ENCODE results near the gene MYD88.

MYD88 gene

GRCh38 chr3:38116471-38117162 is 21.8 kb upstream of the MYD88 start:
- H3K9me3 ChIP-seq (ENCODE audit: insufficient read depth, low read length): no peaks in the 10 kb centered on the region

GRCh38 chr3:38117163-38117716 is 21.2 kb upstream of the MYD88 start:
- H2AFZ ChIP-seq (ENCODE audit: low read depth, low read length, severe bottlenecking): no peak overlapping the region
- no peak overlapping the region for H3K27ac ChIP-seq (ENCODE audit: low read depth, low read length)
- no peaks in the 10 kb centered on the region for H3F3A ChIP-seq (ENCODE audit: insufficient read depth)
- no peaks in the 10 kb centered on the region for H3K9me2 ChIP-seq (replicated peaks; ENCODE audit: insufficient read depth, low read length)
- no peaks in the 10 kb centered on the region for H3K79me2 ChIP-seq (ENCODE audit: insufficient read depth, low read length)
- no peaks in the 10 kb centered on the region for H3K27me3 ChIP-seq (ENCODE audit: low read length)
- no peak overlapping the region for H3K9ac ChIP-seq (ENCODE audit: low read length)
- no peak overlapping the region for H3K4me2 ChIP-seq (ENCODE audit: low read depth, low read length, poor library complexity, severe bottlenecking)
- H3K9me3 ChIP-seq (ENCODE audit: insufficient read depth, low read length): no peaks in the 10 kb centered on the region
- TF ChIP-seq EZH2phosphoT487 (conservative IDR thresholded peaks at IDR 0.05; ENCODE audit: low read length) (no peak), CTCF (IDR thresholded peaks at IDR 0.05; ENCODE audit: insufficient read depth, low read length, poor library complexity, severe bottlenecking) (no peak)
- no peak overlapping the region for H3K4me3 ChIP-seq (ENCODE audit: insufficient read depth, low read length, poor library complexity, severe bottlenecking)
- no peaks in the 10 kb centered on the region for H4K20me1 ChIP-seq (ENCODE audit: low read depth, low read length)
- no peaks in the 10 kb centered on the region for H3K36me3 ChIP-seq (ENCODE audit: low read length)

More at GRCh38 chr3:38116471-38117162, 21.8 kb upstream of the MYD88 start:
- TF ChIP-seq EZH2phosphoT487 (conservative IDR thresholded peaks at IDR 0.05; ENCODE audit: low read length) (no peak), CTCF (IDR thresholded peaks at IDR 0.05; ENCODE audit: insufficient read depth, low read length, poor library complexity, severe bottlenecking) (no peak)
- H3K27ac ChIP-seq (ENCODE audit: low read depth, low read length): no peak overlapping the region
- no peaks in the 10 kb centered on the region for H3K27me3 ChIP-seq (ENCODE audit: low read length)
- H3K9ac ChIP-seq (ENCODE audit: low read length): no peak overlapping the region
- H3F3A ChIP-seq (ENCODE audit: insufficient read depth): no peaks in the 10 kb centered on the region
- H3K9me2 ChIP-seq (replicated peaks; ENCODE audit: insufficient read depth, low read length): no peaks in the 10 kb centered on the region
- H3K79me2 ChIP-seq (ENCODE audit: insufficient read depth, low read length): no peaks in the 10 kb centered on the region
- no peak overlapping the region for H2AFZ ChIP-seq (ENCODE audit: low read depth, low read length, severe bottlenecking)
- H4K20me1 ChIP-seq (ENCODE audit: low read depth, low read length): no peaks in the 10 kb centered on the region
- no peak overlapping the region for H3K4me3 ChIP-seq (ENCODE audit: insufficient read depth, low read length, poor library complexity, severe bottlenecking)
- H3K4me2 ChIP-seq (ENCODE audit: low read depth, low read length, poor library complexity, severe bottlenecking): no peak overlapping the region
- H3K36me3 ChIP-seq (ENCODE audit: low read length): no peaks in the 10 kb centered on the region

- no peaks in the 10 kb centered on the region for H3K79me2 ChIP-seq (ENCODE audit: insufficient read depth, low read length)
- H3K9me2 ChIP-seq (replicated peaks; ENCODE audit: insufficient read depth, low read length): no peaks in the 10 kb centered on the region
- no peak overlapping the region for H3K9ac ChIP-seq (ENCODE audit: low read length)
- H3F3A ChIP-seq (ENCODE audit: insufficient read depth): no peaks in the 10 kb centered on the region
- TF ChIP-seq CTCF (IDR thresholded peaks at IDR 0.05; ENCODE audit: insufficient read depth, low read length, poor library complexity, severe bottlenecking): peak; percentile 80
- TF ChIP-seq EZH2phosphoT487 (conservative IDR thresholded peaks at IDR 0.05; ENCODE audit: low read length): no peak
- H4K20me1 ChIP-seq (ENCODE audit: low read depth, low read length): no peaks in the 10 kb centered on the region
- H3K36me3 ChIP-seq (ENCODE audit: low read length): no peaks in the 10 kb centered on the region
- no peak overlapping the region for H2AFZ ChIP-seq (ENCODE audit: low read depth, low read length, severe bottlenecking)
- H3K27me3 ChIP-seq (ENCODE audit: low read length): no peaks in the 10 kb centered on the region
- H3K4me3 ChIP-seq (ENCODE audit: insufficient read depth, low read length, poor library complexity, severe bottlenecking): no peak overlapping the region
- H3K4me2 ChIP-seq (ENCODE audit: low read depth, low read length, poor library complexity, severe bottlenecking): no peak overlapping the region
- no peak overlapping the region for H3K27ac ChIP-seq (ENCODE audit: low read depth, low read length)
- no peaks in the 10 kb centered on the region for H3K9me3 ChIP-seq (ENCODE audit: insufficient read depth, low read length)
These were observed 20.6 kb upstream of the MYD88 start for GRCh38 chr3:38117748-38118420.
